Ascending aorta (tissue), 2 donors: ENCODE results near the gene NKX2-2. TPM values are rescaled to one million over a fixed set of nuclear protein-coding genes. Genes with fewer than 3 reads are reported as not detected.

Source experiments
- DNase-seq, 2 donors: peaks; one replicate each; pipeline ENCODE4 v3.0.0-alpha.2; 2019; ENCODE audit warnings: low spot score in 2 of 2
- H3K27ac ChIP-seq, 2 donors: fragments of 200-600 bp; sonication (generic); one replicate each; pipeline ENCODE4 v1.5.1; 2016 to 2017; ENCODE audit warnings: mild to moderate bottlenecking in 1 of 2
- H3K27me3 ChIP-seq: fragments of 200-600 bp; sonication (generic); one replicate; pipeline ENCODE4 v1.5.1; 2017
- H3K36me3 ChIP-seq, 2 donors: fragments of 200-600 bp; sonication (generic); one replicate each; pipeline ENCODE4 v1.5.1; 2016
- H3K4me1 ChIP-seq, 2 donors: fragments of 200-600 bp; sonication (generic); one replicate each; pipeline ENCODE4 v1.5.1; 2016 to 2017; ENCODE audit warnings: mild to moderate bottlenecking in 1 of 2
- H3K4me3 ChIP-seq, 2 donors: fragments of 200-600 bp; sonication (generic); one replicate each; pipeline ENCODE4 v1.5.1; 2016 to 2017; ENCODE audit warnings: mild to moderate bottlenecking in 1 of 2
- H3K9me3 ChIP-seq, 2 donors: fragments of 200-600 bp; sonication (generic); one replicate each; pipeline ENCODE4 v1.5.1; 2016
- CTCF ChIP-seq, 3 experiments: fragments of 200-600 bp in 2 of 3; fragments of 450-650 bp in 1 of 3; sonication (generic) in 2 of 3; IDR thresholded peaks; one replicate each; pipeline ENCODE4 v1.5.1; 2016 to 2019; ENCODE audit warnings: antibody characterized with exemption in 3 of 3, mild to moderate bottlenecking in 1 of 3, moderate library complexity in 1 of 3
- intact Hi-C: fragments of 100-400 bp; cut with DNase I; formaldehyde crosslinking; loops from one replicate; pipeline ENCODE4 v1.15.1; 2023
- total RNA-seq: library from RNA; depleted of rRNA; stranded (reverse); fragments of >200 nt; gene quantifications from one replicate; pipeline ENCODE4 v1.1.0, GENCODE V29; 2016

The NKX2-2 gene
- not detected for total RNA-seq

- DNase-seq, result no peak
- intact Hi-C loops, result no loop called here
- peaks cover 12 to 41% of the 10 kb centered on the region in 2 donors for H3K4me1 ChIP-seq
- peak within 1 kb of the TSS; percentile 42 to 50 for H3K4me3 ChIP-seq
- no peak within 1 kb of the TSS for H3K27ac ChIP-seq
- no peaks in the 10 kb centered on the region for H3K36me3 ChIP-seq
- TF ChIP-seq CTCF (IDR thresholded peaks at IDR 0.05), result no peak
- H3K9me3 ChIP-seq, result no peaks in the 10 kb centered on the region
- H3K27me3 ChIP-seq, result peaks cover 26% of the 10 kb centered on the region
These were observed at the start of gene NKX2-2 for GRCh38 chr20:21513881-21514540. Gene NKX2-2 (minus strand): TSS chr20:21514064. CDS start chr20:21513669, 395 bp downstream.

- Histone ChIP-seq H3K27ac (no peak overlapping the region), H3K9me3 (no peaks in the 10 kb centered on the region), H3K4me1 (no peaks in the 10 kb centered on the region), H3K27me3 (no peaks in the 10 kb centered on the region), H3K36me3 (no peaks in the 10 kb centered on the region), H3K4me3 (no peak overlapping the region)
- TF ChIP-seq CTCF (IDR thresholded peaks at IDR 0.05), result no peak
- no peak for DNase-seq
- intact Hi-C loops, result no loop called here
These were observed 48.8 kb upstream of the NKX2-2 start for GRCh38 chr20:21562656-21563055.

GRCh38 chr20:21559305-21559704 is 45.4 kb upstream of the NKX2-2 start:
- no peak for TF ChIP-seq CTCF (IDR thresholded peaks at IDR 0.05)
- Histone ChIP-seq H3K36me3 (no peaks in the 10 kb centered on the region), H3K27me3 (no peaks in the 10 kb centered on the region), H3K27ac (no peak overlapping the region), H3K4me3 (no peak overlapping the region), H3K4me1 (no peaks in the 10 kb centered on the region), H3K9me3 (no peaks in the 10 kb centered on the region)
- intact Hi-C loops, result no loop called here
- no peak for DNase-seq

DNA sequence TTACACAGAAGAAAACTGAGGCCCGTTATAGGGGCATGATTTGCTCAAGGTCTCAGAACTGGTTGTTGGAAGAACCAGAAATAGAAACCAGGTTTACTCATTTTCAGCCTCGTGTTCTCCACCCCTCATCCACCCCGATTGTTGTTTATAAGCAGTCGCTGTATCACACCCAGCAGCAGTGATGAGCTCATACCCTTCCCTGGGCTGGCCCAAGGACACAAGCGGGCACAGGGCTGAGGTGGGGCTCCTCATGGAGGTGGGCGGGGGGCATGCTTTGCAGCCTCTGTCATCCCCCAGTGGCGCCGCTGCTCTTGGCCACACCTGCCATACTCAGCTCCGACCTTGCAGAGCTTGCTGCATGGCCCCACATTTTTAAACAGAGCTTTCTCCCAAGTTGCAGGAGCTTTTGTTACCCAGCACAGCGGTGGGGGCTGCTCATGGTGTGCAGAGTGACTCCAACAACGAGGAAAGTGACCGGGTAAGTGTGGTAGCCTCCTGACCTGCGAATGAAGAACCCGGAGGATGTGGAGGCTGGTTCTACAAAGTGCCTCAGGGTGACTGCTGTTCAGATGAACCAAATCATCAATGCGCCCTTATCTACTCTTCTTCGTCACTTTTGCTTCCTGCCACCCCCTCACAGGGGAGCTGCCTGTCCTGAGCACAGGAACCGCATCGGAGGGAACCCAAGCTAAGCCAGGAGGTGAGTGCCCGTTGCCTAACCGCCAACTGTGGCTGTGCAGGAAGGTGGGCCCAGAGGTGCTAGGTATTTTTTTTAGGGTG is 43.6 kb upstream of the NKX2-2 start:
- no peak for TF ChIP-seq CTCF (IDR thresholded peaks at IDR 0.05)
- H3K27me3 ChIP-seq, result no peaks in the 10 kb centered on the region
- DNase-seq, result no peak

GRCh38 chr20:21556398-21556797 is 42.5 kb upstream of the NKX2-2 start:
- DNase-seq, result no peak
- no peak overlapping the region for H3K27ac ChIP-seq

More for the DNA sequence above, 43.6 kb upstream of the NKX2-2 start:
- no peak overlapping the region for H3K27ac ChIP-seq
- intact Hi-C loops, result no loop called here
- H3K4me3 ChIP-seq, result no peak overlapping the region
- no peaks in the 10 kb centered on the region for H3K9me3 ChIP-seq
- no peaks in the 10 kb centered on the region for H3K36me3 ChIP-seq
- no peaks in the 10 kb centered on the region for H3K4me1 ChIP-seq

More at GRCh38 chr20:21556398-21556797, 42.5 kb upstream of the NKX2-2 start:
- intact Hi-C loops, result no loop called here
- H3K27me3 ChIP-seq, result no peaks in the 10 kb centered on the region
- TF ChIP-seq CTCF (IDR thresholded peaks at IDR 0.05), result no peak
- no peaks in the 10 kb centered on the region for H3K36me3 ChIP-seq
- H3K4me3 ChIP-seq, result no peak overlapping the region
- no peaks in the 10 kb centered on the region for H3K4me1 ChIP-seq
- H3K9me3 ChIP-seq, result no peaks in the 10 kb centered on the region
